DND-41 (cell line): ENCODE measurements around the gene PTPRC.

Source experiments
- CTCF ChIP-seq: IDR thresholded peaks from 2 replicates; pipeline ENCODE4 v1.5.1; 2012; ENCODE audit warnings: borderline replicate concordance, low read length, moderate library complexity, mild to moderate bottlenecking; ENCODE audit not compliant: poor library complexity, severe bottlenecking; ENCODE audit errors: extremely low read depth
- EZH2 ChIP-seq: IDR thresholded peaks from 3 replicates; pipeline ENCODE4 v1.6.1; 2012; ENCODE audit warnings: borderline replicate concordance, low read depth, mild to moderate bottlenecking, moderate library complexity, low read length, inconsistent platforms; ENCODE audit not compliant: severe bottlenecking

- TF ChIP-seq CTCF (no peak), EZH2 (no peak)
These were observed 33.3 kb downstream of the PTPRC start for GRCh38 chr1:198672124-198672523.
